T follicular helper cell (primary cell): ENCODE results near the gene CYP1A1.
A peak's percentile ranks its signal among the peaks of the same experiment; 100 is the strongest.

Experiments
- DNase-seq: peaks from one replicate; pipeline ENCODE4 v3.0.0-alpha.2; 2020; ENCODE audit warnings: low read depth

Gene CYP1A1

DNA sequence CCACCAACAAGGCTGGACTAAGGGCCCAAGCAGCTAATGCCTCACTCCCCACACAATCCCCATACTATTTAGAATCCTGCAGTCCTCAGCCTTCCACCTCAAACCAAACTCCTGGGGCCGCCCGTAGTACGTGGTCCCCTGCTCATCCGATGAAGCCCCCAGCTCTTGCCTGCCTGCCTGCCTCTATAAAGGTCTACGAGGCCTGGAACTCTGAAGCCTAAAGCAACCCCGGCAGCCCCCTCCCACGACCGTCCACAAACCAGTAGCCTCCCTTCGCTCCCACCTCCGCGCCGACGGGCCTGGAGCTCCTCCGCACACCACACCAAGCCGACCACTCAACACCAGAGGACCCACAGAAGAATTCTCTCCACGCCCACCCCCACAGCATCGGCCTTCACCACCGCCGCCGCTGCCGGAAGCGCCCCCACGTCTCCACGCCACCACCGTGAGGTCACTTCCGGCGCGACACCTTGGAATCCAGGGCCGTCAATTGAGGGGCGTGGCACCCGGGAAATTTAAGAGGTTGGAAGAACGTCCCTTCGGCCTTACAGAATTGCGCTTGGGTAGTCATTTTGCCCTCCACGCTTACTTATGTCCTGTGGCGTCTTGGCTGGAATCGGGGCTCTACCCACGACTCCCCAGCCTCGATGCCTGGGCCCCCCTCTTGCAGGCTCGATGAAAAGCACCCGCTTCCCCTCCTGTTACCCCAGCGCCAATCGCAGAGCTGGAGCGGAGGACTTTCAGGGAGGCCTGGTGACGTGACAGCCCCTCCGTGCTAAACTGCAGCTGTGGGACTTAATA lies 29.5 kb downstream of the CYP1A1 start, which contains the start of gene EDC3:
TSS of gene EDC3 (minus strand) at position 428 of the 801 bp plus-strand sequence. CDS start 20,900 bp downstream, outside the sequence.
- peak; percentile 82 for DNase-seq

DNA sequence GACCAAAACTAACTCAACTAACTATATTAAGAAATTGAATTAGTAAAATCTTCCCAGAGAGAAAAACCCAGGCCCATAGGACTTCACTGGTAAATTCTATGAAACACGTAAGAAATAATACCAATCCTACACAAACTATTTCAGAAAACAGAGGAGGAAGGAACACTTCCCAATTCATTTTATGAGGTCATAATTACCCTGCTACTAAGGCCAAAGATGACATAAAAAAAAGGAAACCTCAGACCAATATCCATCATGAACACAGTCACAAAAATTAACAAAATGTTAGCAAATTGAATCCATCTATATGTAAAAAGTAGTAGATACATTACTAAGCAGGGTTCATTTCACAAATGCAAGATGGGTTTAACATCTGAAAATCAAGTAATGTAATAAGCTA lies 33.0 kb downstream of the CYP1A1 start:
- no peak for DNase-seq

DNA sequence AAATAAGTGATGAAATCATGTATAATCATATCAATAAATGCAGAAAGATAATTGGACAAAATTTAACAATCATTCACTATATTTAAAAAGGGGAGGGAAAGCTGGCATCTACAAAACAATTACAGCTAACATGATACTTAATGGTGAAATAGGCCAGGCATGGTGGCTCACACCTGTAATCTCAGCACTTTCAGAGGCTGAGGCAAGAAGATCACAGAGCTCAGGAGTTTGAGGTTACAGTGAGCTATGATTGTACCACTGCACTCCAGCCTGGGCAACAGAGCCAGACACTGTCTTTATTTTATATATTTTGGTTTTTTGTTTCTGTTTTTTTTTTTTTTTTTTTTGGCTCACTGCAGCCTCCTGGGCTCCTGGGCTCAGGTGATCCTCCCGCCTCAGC lies 41.6 kb downstream of the CYP1A1 start:
- no peak for DNase-seq

DNA sequence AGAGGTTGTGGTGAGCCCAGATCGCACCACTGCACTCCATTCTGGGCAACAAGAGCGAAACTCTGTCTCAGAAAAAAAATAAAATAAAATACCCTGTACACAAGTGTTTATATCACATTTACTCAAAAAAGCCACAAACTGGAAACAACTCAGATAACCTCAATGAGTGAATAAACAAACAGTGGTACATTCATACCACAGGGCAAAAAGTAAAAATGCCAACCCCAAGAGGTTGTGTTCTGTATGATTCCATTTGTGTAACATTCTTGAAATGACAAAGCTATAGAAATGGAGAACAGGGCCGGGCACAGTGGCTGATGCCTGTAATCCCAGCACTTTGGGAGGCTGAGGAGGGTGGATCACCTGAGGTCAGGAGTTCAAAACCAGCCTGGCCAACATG lies 42.4 kb downstream of the CYP1A1 start:
- DNase-seq = no peak

DNA sequence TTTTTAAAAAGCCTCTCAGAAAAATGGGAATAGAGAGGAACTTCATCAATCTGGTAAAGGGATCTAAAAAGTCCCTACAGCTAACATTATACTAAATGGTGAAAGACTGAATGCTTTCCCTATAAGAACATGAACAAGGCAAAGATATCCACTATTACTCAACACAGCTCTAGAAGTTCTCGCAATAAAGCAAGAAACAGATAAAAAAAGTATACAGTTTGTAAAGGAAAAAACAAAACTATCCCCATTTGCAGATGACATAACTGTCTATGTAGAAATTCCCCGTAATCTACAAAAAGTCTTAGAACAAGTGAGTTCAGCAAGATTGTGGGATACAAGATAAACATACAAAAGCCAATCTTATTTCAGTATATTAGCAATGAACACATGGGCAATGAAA lies 44.9 kb downstream of the CYP1A1 start:
- DNase-seq = no peak

DNA sequence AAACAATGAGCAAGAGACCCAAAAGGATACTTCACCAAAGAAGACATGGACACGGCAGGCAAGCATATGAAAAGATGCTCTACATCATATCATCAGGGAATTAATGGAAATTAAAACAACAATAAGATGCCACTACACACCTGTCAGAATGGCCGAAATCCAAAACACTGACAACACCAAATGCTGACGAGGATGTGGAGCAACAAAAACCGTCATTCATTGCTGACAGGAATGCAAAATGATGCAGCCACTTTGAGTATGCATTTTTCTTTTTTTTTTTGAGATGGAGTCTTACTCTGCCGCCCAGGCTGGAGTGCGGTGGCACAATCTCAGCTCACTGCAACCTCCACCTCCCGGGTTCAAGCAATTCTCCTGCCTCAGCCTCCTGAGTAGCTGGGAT lies 48.5 kb downstream of the CYP1A1 start:
- no peak for DNase-seq

DNA sequence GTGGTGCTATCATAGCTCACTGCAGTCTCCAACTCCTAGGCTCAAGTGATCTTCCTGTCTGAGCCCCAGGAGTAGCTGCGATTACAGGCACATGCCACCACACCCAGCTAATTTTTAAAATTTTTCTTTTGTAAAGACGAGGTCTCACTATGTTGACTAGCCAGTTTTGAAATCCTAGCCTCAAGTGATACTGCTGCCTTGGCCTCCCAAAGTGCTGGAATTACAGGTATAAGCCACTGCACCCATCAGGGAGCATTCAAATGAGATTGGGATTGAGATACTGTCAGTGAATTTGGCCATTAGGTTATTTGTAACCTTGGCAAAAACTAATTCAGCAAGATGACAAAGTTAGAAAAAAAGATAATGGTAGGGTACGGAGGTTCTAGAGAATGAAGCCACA lies 51.2 kb downstream of the CYP1A1 start:
- no peak for DNase-seq

DNA sequence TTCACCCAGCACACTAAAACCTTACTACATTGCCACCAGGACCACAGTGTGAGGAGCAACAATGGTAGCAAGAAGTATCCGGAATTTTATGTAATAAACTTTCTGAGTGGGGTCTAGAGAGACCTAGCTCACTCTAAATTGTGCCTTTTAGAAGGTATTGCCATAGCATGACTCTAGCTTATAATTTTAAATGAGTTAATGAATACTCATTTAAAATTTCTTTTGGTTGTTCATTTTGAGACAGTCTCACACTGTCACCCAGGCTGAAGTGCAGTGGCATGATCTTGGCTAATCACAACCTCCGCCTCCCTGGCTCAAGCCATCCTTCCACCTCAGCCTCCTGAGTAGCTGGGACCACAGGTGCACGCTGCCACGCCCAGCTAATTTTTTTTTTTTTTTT lies 55.7 kb downstream of the CYP1A1 start:
- DNase-seq = no peak
